HEK293 (cell line): ENCODE results near the gene IL23R.

Experiments used
- CTCF ChIA-PET: fragments of 350-600 bp; formaldehyde crosslinking; extraction: SDS; loops from one replicate; lab custom pipeline; 2021; ENCODE audit warnings: antibody characterized with exemption; lab: Yijun Ruan, JAX
- POLR2A ChIA-PET: fragments of 300-600 bp; formaldehyde crosslinking; extraction: SDS; loops from one replicate; lab custom pipeline; 2020; ENCODE audit warnings: antibody characterized with exemption, inconsistent platforms; lab: Yijun Ruan, JAX
- H3K27ac ChIP-seq: fragments of 200-500 bp; sonication (Bioruptor generic); 2 replicates; pipeline ENCODE4 v1.5.1; 2014; ENCODE audit warnings: low read depth, low read length, control low read depth, inconsistent platforms; ENCODE audit errors: extremely low read depth
- H3K36me3 ChIP-seq, 2 experiments: fragments of 200-500 bp in 1 of 2; sonication (Bioruptor generic) in 1 of 2; 1 replicate in 1 of 2; 2 replicates in 1 of 2; pipeline ENCODE4 v1.5.1; 2014 to 2017; ENCODE audit warnings: inconsistent platforms in 2 of 2, low read length in 2 of 2; ENCODE audit not compliant: control insufficient read depth in 2 of 2, insufficient read depth in 1 of 2
- H3K4me1 ChIP-seq: fragments of 200-500 bp; sonication (Bioruptor generic); 2 replicates; pipeline ENCODE4 v1.5.1; 2014; ENCODE audit warnings: mild to moderate bottlenecking, low read length, inconsistent platforms; ENCODE audit not compliant: control insufficient read depth, insufficient read depth
- H3K4me3 ChIP-seq: 2 replicates; pipeline ENCODE4 v1.5.1; 2011; ENCODE audit warnings: low read depth, mild to moderate bottlenecking, control low read depth, low read length, moderate library complexity
- H3K9me3 ChIP-seq: fragments of 200-500 bp; sonication (Bioruptor generic); 2 replicates; pipeline ENCODE4 v1.5.1; 2014; ENCODE audit warnings: low read depth, low read length, inconsistent platforms; ENCODE audit not compliant: control insufficient read depth, insufficient read depth
- BCL11B ChIP-seq: fragments of 450-650 bp; formaldehyde crosslinking; IDR thresholded peaks from 2 replicates; pipeline ENCODE4 v1.5.1; 2016; ENCODE audit warnings: low read depth, missing biosample characterization, missing genetic modification characterization
- KLF1 ChIP-seq: fragments of 450-650 bp; formaldehyde crosslinking; IDR thresholded peaks from 2 replicates; pipeline ENCODE4 v1.5.1; 2016; ENCODE audit warnings: missing biosample characterization, missing genetic modification characterization
- OVOL3 ChIP-seq: fragments of 450-650 bp; formaldehyde crosslinking; IDR thresholded peaks from 2 replicates; pipeline ENCODE4 v1.5.1; 2016; ENCODE audit warnings: missing biosample characterization, missing genetic modification characterization
- SCRT2 ChIP-seq: fragments of 450-650 bp; formaldehyde crosslinking; IDR thresholded peaks from 2 replicates; pipeline ENCODE4 v1.5.1; 2016; ENCODE audit warnings: missing biosample characterization, missing genetic modification characterization
- SETDB1 ChIP-seq: IDR thresholded peaks from one replicate; pipeline ENCODE4 v1.6.1; 2017; ENCODE audit warnings: mild to moderate bottlenecking, low read length, moderate library complexity, mixed read lengths; ENCODE audit not compliant: insufficient read length
- SP2 ChIP-seq: fragments of 450-650 bp; formaldehyde crosslinking; IDR thresholded peaks from 2 replicates; pipeline ENCODE4 v1.5.1; 2016; ENCODE audit warnings: missing biosample characterization, missing genetic modification characterization
- SP3 ChIP-seq: fragments of 450-650 bp; formaldehyde crosslinking; IDR thresholded peaks from 2 replicates; pipeline ENCODE4 v1.5.1; 2016; ENCODE audit warnings: missing biosample characterization, missing genetic modification characterization
- SP7 ChIP-seq: fragments of 450-650 bp; formaldehyde crosslinking; IDR thresholded peaks from 2 replicates; pipeline ENCODE4 v1.5.1; 2016; ENCODE audit warnings: missing biosample characterization, missing genetic modification characterization
- ZBTB17 ChIP-seq: fragments of 450-650 bp; formaldehyde crosslinking; IDR thresholded peaks from 2 replicates; pipeline ENCODE4 v1.5.1; 2016; ENCODE audit warnings: missing biosample characterization, missing genetic modification characterization
- ZFHX2 ChIP-seq: fragments of 450-650 bp; formaldehyde crosslinking; conservative IDR thresholded peaks from 2 replicates; pipeline ENCODE4 v1.5.1; 2016; ENCODE audit warnings: missing biosample characterization, missing genetic modification characterization
- ZNF112 ChIP-seq: fragments of 450-650 bp; formaldehyde crosslinking; IDR thresholded peaks from 2 replicates; pipeline ENCODE4 v1.5.0; 2017; ENCODE audit warnings: missing biosample characterization, missing genetic modification characterization
- ZNF174 ChIP-seq: fragments of 450-650 bp; formaldehyde crosslinking; IDR thresholded peaks from 2 replicates; pipeline ENCODE4 v1.5.0; 2017; ENCODE audit warnings: missing biosample characterization, mild to moderate bottlenecking, missing genetic modification characterization
- ZNF239 ChIP-seq: fragments of 450-650 bp; formaldehyde crosslinking; IDR thresholded peaks from 2 replicates; pipeline ENCODE4 v1.5.1; 2016; ENCODE audit warnings: missing biosample characterization, missing genetic modification characterization
- ZNF266 ChIP-seq: fragments of 450-650 bp; formaldehyde crosslinking; IDR thresholded peaks from 2 replicates; pipeline ENCODE4 v1.5.1; 2016; ENCODE audit warnings: missing biosample characterization, missing genetic modification characterization, low read depth
- ZNF324 ChIP-seq: fragments of 450-650 bp; formaldehyde crosslinking; IDR thresholded peaks from 2 replicates; pipeline ENCODE4 v1.5.1; 2016; ENCODE audit warnings: missing biosample characterization, missing genetic modification characterization
- ZNF335 ChIP-seq: fragments of 450-650 bp; formaldehyde crosslinking; conservative IDR thresholded peaks from 2 replicates; pipeline ENCODE4 v1.5.1; 2016; ENCODE audit warnings: missing biosample characterization, missing genetic modification characterization
- ZNF362 ChIP-seq: fragments of 450-650 bp; formaldehyde crosslinking; IDR thresholded peaks from 2 replicates; pipeline ENCODE4 v1.5.1; 2016; ENCODE audit warnings: missing biosample characterization, missing genetic modification characterization
- ZNF544 ChIP-seq: fragments of 450-650 bp; formaldehyde crosslinking; IDR thresholded peaks from 2 replicates; pipeline ENCODE4 v1.5.0; 2017; ENCODE audit warnings: missing biosample characterization, missing genetic modification characterization
- ZNF560 ChIP-seq: fragments of 450-650 bp; formaldehyde crosslinking; IDR thresholded peaks from 2 replicates; pipeline ENCODE4 v1.5.1; 2017; ENCODE audit warnings: missing biosample characterization, missing genetic modification characterization, borderline replicate concordance
- ZNF561 ChIP-seq: fragments of 450-650 bp; IDR thresholded peaks from 2 replicates; pipeline ENCODE4 v1.5.1; 2018; ENCODE audit warnings: missing biosample characterization, missing genetic modification characterization, borderline replicate concordance
- ZNF692 ChIP-seq: fragments of 450-650 bp; formaldehyde crosslinking; IDR thresholded peaks from 2 replicates; pipeline ENCODE4 v1.5.1; 2016; ENCODE audit warnings: missing biosample characterization, missing genetic modification characterization
- ZNF704 ChIP-seq: fragments of 450-650 bp; formaldehyde crosslinking; IDR thresholded peaks from 2 replicates; pipeline ENCODE4 v1.5.1; 2016; ENCODE audit warnings: missing biosample characterization, missing genetic modification characterization
- ZNF747 ChIP-seq: fragments of 450-650 bp; formaldehyde crosslinking; IDR thresholded peaks from 2 replicates; pipeline ENCODE4 v1.5.1; 2016; ENCODE audit warnings: missing biosample characterization, missing genetic modification characterization
- ZNF792 ChIP-seq: fragments of 450-650 bp; formaldehyde crosslinking; IDR thresholded peaks from 2 replicates; pipeline ENCODE4 v1.5.1; 2016; ENCODE audit warnings: missing biosample characterization, missing genetic modification characterization
- ZNF830 ChIP-seq: fragments of 450-650 bp; IDR thresholded peaks from 2 replicates; pipeline ENCODE4 v1.5.0; 2018; ENCODE audit warnings: missing biosample characterization, missing genetic modification characterization, low read depth, mild to moderate bottlenecking, moderate library complexity
- ZNF843 ChIP-seq: fragments of 450-650 bp; formaldehyde crosslinking; IDR thresholded peaks from 2 replicates; pipeline ENCODE4 v1.5.1; 2016; ENCODE audit warnings: missing biosample characterization, missing genetic modification characterization
- ZXDB ChIP-seq: fragments of 450-650 bp; formaldehyde crosslinking; IDR thresholded peaks from 2 replicates; pipeline ENCODE4 v1.5.1; 2016; ENCODE audit warnings: missing biosample characterization, missing genetic modification characterization
- TF ChIP-seq, protein P1 (sequence below): fragments of 450-650 bp; formaldehyde crosslinking; IDR thresholded peaks from 2 replicates; pipeline ENCODE4 v1.5.1; 2016; ENCODE audit warnings: missing biosample characterization, missing genetic modification characterization
- TF ChIP-seq, protein P2 (sequence below): fragments of 450-650 bp; formaldehyde crosslinking; optimal IDR thresholded peaks from 2 replicates; pipeline ENCODE3; 2016; ENCODE audit warnings: missing biosample characterization, mild to moderate bottlenecking, missing genetic modification characterization

The IL23R gene

DNA sequence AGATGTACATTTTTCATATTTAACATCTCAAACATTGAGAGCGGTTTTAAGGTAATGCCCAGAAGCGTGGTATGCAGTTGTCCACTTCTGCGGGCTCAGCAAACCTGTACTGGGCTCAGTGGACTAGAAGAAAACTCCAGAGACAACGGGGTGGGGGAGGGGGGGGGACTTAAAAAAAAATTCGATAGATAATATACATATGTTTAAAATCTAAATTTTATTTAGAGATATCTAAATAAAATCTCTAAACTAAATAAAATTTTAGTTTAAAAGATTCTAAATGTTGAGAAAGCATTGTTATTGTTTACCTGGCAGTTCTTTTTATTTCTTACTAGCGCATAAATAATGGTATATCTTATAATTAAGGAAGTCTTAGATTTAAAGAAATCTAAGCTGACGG is 140.3 kb downstream of the IL23R start:
- Histone ChIP-seq H3K4me3 (no peak overlapping the region), H3K27ac (no peak overlapping the region), H3K9me3 (no peaks in the 10 kb centered on the region), H3K36me3 (no peaks in the 10 kb centered on the region), H3K4me1 (no peaks in the 10 kb centered on the region)
- ChIA-PET CTCF (no interaction called here), POLR2A (no interaction called here)
- TF ChIP-seq ZXDB (tag by site-specific recombination) (no peak), ZNF747 (no peak), ZNF704 (no peak), ZNF843 (no peak), ZNF324 (tag by site-specific recombination) (no peak), ZNF239 (no peak), ZNF830 (tag by site-specific recombination) (no peak), ZNF362 (tag by site-specific recombination) (no peak), ZNF112 (tag by site-specific recombination) (no peak), SETDB1 (no peak), SP7 (tag by site-specific recombination) (no peak), BCL11B (tag by site-specific recombination) (no peak), OVOL3 (tag by site-specific recombination) (no peak), ZNF266 (tag by site-specific recombination) (no peak), ZNF544 (no peak), ZNF692 (tag by site-specific recombination) (no peak)
- TF ChIP-seq, protein P1, sequence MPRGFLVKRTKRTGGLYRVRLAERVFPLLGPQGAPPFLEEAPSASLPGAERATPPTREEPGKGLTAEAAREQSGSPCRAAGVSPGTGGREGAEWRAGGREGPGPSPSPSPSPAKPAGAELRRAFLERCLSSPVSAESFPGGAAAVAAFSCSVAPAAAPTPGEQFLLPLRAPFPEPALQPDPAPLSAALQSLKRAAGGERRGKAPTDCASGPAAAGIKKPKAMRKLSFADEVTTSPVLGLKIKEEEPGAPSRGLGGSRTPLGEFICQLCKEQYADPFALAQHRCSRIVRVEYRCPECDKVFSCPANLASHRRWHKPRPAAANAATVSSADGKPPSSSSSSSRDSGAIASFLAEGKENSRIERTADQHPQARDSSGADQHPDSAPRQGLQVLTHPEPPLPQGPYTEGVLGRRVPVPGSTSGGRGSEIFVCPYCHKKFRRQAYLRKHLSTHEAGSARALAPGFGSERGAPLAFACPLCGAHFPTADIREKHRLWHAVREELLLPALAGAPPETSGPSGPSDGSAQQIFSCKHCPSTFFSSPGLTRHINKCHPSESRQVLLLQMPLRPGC: no peak
- TF ChIP-seq, all 188 proteins: peak for 0

- ChIA-PET POLR2A (no interaction called here), CTCF (no interaction called here)
- Histone ChIP-seq H3K36me3 (no peaks in the 10 kb centered on the region), H3K9me3 (no peaks in the 10 kb centered on the region), H3K4me3 (peak within 1 kb of the TSS; percentile 3; the same call in 1 of the 2 replicates), H3K27ac (no peak within 1 kb of the TSS), H3K4me1 (no peaks in the 10 kb centered on the region)
- TF ChIP-seq ZNF560 (tag by site-specific recombination): no peak
- TF ChIP-seq SP3 (tag by site-specific recombination): peak; percentile 20; the same call in 1 of the 2 replicates
- TF ChIP-seq ZBTB17 (tag by site-specific recombination): peak; percentile 58
- no peak for TF ChIP-seq ZNF792 (tag by site-specific recombination)
- TF ChIP-seq ZFHX2 (tag by site-specific recombination): peak; percentile 46; the same call in 1 of the 2 replicates
- TF ChIP-seq ZNF174 (tag by site-specific recombination): no peak
- TF ChIP-seq, protein P2, sequence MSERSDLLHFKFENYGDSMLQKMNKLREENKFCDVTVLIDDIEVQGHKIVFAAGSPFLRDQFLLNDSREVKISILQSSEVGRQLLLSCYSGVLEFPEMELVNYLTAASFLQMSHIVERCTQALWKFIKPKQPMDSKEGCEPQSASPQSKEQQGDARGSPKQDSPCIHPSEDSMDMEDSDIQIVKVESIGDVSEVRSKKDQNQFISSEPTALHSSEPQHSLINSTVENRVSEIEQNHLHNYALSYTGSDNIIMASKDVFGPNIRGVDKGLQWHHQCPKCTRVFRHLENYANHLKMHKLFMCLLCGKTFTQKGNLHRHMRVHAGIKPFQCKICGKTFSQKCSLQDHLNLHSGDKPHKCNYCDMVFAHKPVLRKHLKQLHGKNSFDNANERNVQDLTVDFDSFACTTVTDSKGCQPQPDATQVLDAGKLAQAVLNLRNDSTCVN: peak; percentile 26
- peak; percentile 42 for TF ChIP-seq ZNF335 (tag by site-specific recombination)
- no peak for TF ChIP-seq ZNF561 (tag by site-specific recombination)
- peak; percentile 48 for TF ChIP-seq SCRT2 (tag by site-specific recombination)
- 0 out of 2 replicates have a peak, but pooled peaks have one; percentile 18 for TF ChIP-seq KLF1 (tag by site-specific recombination)
- TF ChIP-seq SP2 (tag by site-specific recombination): 0 out of 2 replicates have a peak, but pooled peaks have one; percentile 8
Observed at GRCh38 chr1:67307251-67308060, 141.2 kb downstream of the IL23R start, which contains the start of gene IL12RB2. IL12RB2 (plus strand) TSS chr1:67307873; CDS start chr1:67320369, 12,496 bp downstream.
